HG02981 (cell line): ENCODE measurements around the gene DNAI2.

Source experiments
- ATAC-seq: cut with Tn5 transposase; IDR thresholded peaks from one replicate; pipeline ENCODE4 v1.9.1; 2021; ENCODE audit warnings: mild to moderate bottlenecking, moderate library complexity; ENCODE audit not compliant: unreplicated experiment

Gene DNAI2

GRCh38 chr17:74335529-74336062 is 61.6 kb downstream of the DNAI2 start:
- ATAC-seq, result no peak

DNA sequence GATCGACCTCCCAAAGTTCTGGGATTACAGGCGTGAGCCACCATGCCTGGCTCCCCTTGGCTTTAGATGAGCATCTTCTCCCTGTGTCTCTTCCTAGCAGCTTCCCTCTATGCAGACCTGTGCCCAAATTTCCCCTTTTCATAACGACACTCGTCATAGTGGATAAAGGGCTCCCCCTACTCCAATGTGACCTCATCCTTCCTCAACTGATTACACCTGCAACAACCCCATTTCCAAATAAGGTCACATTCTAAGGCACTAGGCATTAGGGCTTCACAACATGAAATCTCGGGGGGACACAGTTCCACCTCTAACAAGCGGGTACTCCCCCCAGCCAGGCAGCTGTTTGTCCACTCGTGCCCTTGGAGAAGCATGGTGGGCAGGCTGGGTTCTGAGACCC is 62.3 kb downstream of the DNAI2 start:
- no peak for ATAC-seq

- no peak for ATAC-seq
Observed at GRCh38 chr17:74337834-74338500, 63.9 kb downstream of the DNAI2 start.

DNA sequence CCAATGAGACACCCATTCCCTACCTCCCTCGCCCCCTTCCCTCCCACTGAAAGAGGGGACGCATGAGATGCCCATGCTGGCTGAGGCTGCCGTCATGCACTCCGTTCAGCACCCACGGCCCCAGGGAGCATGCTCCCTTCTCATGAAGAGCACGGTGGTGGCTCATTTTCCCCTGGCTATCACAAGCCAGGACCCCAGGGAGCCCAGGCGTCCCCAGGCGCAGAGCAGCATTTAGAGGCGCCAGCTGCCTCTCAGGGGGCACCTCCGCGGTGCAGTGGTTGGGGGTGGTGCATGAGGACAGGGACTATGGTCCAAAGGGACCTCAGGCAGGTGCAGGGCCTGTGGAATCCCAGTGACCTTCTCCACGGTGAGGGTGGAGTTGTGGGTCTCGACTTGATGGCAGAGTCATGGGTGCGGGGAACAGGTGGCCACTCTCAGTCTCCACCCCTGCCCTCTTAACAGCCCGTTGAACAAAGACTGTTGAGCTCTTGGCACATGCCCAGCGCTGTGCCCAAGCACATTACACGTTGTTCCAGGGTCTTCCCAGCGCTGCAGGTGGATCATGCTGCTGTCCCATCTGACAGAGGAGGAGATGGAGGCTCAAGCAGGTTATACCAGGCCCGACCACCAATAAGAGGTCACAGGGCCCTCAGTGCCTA is 65.6 kb downstream of the DNAI2 start:
- ATAC-seq, result no peak

GRCh38 chr17:74340470-74341023 is 66.5 kb downstream of the DNAI2 start:
- ATAC-seq, result no peak

DNA sequence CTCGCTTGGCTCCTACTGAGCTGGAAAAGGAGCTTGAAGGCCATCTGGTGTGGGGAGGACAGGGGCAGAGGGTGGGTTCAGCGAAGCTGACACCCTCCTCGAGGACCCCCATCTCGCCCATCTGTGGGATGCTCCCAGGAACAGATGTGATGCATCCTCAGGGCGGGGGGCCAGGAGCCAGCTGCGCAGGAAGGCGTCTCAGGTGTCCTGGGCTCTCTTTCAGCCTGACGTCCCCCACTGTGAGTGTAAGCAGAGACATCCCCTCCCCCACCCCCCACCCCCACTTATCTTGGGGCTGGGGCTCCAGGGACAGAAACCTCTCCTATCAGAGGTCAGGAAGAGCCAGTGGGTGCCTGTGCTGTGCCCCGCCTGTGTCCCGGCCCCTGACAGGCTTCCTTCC is 68.2 kb downstream of the DNAI2 start:
- no peak for ATAC-seq

DNA sequence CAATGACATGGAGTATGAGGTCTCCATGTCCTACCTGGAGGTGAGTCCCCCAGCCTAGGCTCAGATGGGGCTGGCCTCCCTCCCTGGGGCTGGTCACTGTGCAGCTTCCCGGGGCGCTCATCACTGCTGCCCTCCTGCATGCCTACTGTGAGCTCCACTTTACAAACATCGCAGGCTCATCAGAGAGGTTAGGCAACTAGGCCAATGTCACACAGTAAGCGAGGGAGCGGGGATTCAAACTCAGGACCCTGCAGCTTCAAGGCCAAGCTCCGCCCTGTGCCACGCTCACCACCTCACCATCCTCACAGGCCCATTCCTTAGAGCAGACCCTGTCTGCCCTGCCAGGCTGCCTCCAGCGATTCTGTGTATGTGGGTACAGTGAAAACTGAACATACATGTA is 69.1 kb downstream of the DNAI2 start:
- ATAC-seq, result no peak

DNA sequence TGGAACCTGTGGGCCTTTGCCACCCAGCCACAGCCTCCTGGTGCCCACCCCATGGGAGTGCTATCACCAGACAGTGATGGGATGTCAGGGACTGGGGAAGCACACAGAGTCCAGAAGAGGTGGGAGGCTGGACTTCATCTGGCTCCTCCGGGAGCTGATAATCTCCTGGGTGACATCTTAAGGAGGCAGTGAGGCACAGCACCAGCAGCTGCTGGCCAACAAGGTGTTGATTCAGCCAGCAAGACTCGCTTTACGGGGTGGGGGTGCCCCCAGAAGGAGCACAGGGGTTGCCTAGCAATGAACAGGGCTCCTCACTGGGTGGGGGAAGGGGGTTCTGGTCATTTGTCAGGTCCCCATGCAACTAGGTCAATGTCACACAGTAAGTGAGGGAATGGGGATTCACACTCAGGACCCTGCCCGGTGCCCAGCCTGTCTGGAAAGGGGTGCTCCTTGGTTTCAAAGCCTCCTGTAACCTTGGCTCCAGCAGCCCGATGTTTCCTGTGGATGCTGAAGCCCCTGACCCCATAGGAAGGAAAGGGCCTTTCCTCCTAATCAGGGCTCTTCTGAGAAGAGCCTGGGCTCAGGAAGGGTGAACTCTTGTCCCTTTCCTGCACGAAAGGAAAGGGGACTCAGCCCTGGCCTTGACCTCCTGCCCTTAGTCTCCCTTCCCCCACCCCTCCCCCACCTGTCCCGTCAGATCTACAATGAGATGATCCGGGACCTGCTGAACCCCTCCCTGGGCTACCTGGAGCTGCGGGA is 69.7 kb downstream of the DNAI2 start:
- ATAC-seq, result no peak

DNA sequence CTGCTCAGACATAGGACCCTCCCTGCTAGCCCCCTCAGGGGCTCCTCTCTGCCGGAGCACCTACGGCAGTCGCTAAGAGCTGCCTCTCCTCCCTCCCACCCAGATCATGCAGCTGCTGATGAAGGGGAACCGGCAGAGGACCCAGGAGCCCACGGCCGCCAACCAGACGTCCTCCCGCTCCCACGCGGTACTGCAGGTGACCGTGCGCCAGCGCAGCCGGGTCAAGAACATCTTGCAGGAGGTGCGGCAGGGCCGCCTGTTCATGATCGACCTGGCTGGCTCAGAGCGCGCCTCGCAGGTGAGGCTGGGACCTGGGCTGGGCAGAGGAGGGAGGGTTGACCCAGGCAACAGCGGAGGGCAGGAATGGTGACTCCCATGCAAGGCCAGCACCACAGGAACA is 70.6 kb downstream of the DNAI2 start:
- no peak for ATAC-seq

DNA sequence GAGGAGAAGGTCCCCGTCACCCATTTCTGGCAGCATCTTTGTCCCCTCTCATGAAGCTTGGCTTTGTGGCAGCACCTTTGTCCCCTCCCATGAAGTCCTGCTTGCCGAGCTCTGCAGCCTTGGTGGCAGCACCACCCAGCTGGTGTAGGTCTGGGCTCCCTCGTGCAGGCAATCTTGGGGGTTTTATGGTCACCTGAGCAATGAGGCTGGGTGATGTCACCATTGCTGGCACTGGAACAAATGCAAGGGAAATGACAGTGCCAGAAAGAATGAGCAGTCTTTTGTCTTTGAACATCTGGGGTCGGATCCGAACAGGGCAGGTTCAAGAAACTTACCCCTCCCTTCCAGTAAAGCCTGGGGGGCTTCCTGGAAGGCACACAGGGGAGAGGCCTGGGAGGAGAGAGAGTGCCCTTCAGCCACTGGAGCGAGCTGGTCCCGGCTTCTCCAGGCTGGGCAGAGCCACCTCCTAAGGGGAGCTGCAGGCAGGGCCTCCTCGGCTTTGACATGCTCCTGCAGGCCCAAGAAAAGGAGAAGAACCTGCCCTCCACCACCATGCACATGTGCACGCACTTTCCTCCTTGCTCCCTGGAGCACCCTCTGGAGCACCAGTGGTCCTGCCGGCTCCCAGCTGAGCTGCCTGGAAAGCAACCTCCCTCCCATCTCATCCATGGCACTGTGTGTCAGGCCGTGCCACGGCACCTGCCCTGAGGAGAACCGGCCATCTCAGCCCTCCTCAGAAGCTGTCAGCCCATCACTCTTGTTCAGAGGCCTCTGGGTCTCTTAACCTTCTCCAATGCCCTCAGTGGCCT is 71.6 kb downstream of the DNAI2 start:
- ATAC-seq, result no peak

- no peak for ATAC-seq
Observed at GRCh38 chr17:74347646-74348045, 73.6 kb downstream of the DNAI2 start.

GRCh38 chr17:74349120-74349519 is 75.1 kb downstream of the DNAI2 start:
- no peak for ATAC-seq

DNA sequence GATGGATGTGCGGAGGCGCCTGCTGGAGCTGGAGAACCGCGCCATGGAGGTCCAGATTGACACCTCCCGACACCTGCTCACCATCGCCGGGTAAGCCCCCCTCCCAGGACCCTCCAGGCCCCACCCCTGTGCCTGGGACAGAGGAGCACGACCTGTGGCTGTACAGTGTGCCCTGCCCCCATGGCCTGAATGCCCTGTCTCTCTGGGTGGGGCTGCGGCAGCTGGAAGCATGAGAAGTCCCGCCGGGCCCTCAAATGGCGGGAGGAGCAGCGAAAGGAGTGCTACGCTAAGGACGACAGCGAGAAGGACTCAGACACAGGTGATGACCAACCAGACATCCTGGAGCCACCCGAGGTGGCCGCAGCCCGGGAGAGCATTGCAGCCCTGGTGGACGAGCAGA is 76.5 kb downstream of the DNAI2 start:
- no peak for ATAC-seq

GRCh38 chr17:74351552-74352210 is 77.6 kb downstream of the DNAI2 start:
- ATAC-seq, result no peak

DNA sequence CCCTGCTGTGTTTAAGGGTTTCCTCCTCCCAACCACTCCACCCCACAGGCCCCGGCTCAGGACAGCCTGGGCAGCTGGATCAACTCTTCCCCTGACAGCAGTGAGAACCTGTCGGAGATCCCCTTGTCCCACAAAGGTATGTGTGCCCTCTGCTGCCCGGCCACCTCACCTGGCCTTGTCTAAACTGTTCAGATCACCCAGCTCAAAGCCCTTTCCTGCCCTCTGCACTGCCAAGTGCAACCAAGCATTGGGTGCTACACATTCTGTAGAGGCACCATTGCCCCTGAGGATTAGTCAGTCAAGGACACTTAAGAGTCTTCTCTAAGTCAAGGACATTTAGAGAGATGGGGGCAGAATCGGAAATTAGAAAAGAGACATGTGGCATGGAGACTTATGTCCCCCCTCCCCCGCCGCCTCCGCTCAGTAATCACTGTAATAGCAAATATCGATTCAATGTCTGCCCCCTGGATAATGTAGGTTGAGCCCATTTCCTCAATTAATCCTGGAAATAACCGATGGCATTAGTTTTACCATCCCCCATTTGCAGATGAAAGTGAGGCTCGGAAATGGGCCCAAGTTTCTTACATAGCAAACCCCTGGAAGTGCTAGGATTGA is 79.5 kb downstream of the DNAI2 start:
- no peak for ATAC-seq

DNA sequence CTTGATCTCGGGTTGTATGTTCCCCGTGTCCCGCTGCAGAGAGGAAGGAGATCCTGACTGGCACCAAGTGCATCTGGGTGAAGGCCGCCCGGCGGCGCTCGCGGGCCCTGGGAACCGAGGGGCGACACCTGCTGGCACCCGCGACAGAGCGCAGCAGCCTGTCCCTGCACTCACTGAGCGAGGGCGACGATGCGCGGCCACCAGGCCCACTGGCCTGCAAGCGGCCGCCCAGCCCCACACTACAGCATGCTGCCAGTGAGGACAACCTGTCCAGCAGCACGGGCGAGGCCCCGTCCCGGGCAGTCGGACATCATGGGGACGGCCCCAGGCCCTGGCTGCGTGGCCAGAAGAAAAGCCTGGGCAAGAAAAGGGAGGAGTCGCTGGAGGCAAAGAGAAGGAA is 80.1 kb downstream of the DNAI2 start:
- ATAC-seq, result no peak

GRCh38 chr17:74354561-74354960 is 80.5 kb downstream of the DNAI2 start:
- no peak for ATAC-seq

DNA sequence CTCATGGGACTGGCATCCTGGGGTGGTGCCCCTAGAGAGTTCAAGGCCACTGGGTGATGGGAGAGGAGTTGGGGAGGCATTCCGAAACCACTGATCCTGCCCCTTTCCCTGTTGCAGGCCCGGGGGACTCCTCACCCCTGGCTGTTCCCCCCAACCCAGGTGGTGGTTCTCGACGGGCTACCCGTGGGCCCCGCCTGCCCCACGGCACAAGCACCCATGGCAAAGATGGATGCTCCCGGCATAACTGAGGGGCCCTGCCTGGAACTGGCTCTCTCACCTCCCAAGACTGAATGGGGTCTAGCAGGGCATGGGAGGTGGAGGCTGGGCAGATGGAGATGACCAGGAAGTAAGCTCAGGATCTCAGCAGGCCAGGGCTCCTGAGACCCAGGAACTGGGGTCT is 81.0 kb downstream of the DNAI2 start:
- ATAC-seq, result no peak

DNA sequence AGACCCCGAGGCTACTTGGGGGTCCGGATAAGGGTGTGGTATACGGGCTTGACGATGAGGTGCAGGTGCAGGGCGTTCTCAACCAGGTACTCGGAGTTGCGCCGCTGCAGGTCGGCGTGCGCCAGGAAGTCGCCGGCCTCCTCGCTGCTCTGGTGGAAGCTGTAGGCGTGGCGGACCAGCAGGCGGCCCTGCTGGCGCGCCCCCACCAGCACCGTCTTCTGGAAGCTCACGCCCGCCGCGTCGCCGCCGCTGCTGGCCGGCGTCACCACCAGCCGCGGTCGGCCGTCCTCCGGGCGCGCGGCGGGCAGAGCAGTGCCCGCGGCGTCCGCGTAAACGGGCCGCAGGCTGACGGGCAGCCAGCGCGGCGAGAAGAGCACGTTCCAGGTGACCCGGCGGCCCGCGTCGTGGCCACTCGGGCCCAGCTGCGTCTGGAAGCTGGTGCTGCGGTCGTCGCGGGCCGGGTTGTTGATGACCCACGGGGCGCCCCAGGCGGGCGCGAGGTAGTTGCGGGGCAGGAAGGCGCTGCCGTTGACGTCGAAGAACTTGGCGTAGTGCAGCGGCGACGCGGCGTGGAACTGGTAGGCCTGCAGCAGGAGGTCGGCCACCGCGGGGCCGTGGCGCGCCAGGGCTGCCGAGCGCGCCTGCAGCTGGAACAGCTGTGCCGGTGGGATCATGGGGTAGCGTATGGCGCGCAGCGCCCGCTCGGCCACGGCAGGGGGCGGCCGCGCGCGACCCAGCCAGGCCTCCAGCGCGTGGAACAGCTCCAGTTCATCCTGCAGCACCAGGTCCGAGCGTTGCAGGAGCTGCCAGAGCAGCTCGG is 82.8 kb downstream of the DNAI2 start:
- no peak for ATAC-seq
